ENCODE data around the gene KLHL29. TPM values are rescaled to one million over a fixed set of nuclear protein-coding genes. Genes with fewer than 3 reads are reported as not detected.

Gene KLHL29
- total RNA-seq, 3 donors from 2014 or later = 2.6 to 13.0 (median 5.5) TPM

GRCh38 chr2:23414106-23414505 is 29.1 kb downstream of the KLHL29 start:
- Histone ChIP-seq H3K9me3 (no peaks in the 10 kb centered on the region), H3K4me1 (ENCODE audit: low read depth) (no peaks in the 10 kb centered on the region)
- DNase-seq = no peak

GRCh38 chr2:23414871-23415270 is 29.9 kb downstream of the KLHL29 start:
- ATAC-seq (peak; percentile 10), DNase-seq (no peak)
- intact Hi-C loops (cut with DNase I, micrococcal nuclease) = no loop called here

More at GRCh38 chr2:23414106-23414505, 29.1 kb downstream of the KLHL29 start:
- TF ChIP-seq CTCF (IDR thresholded peaks at IDR 0.05) = no peak
- no peaks in the 10 kb centered on the region for H3K36me3 ChIP-seq (ENCODE audit: low read depth)
- no peak overlapping the region for H3K4me3 ChIP-seq
- ATAC-seq = no peak
- intact Hi-C loops (cut with DNase I, micrococcal nuclease) = no loop called here

GRCh38 chr2:23417310-23417709 is 32.3 kb downstream of the KLHL29 start:
- no peak overlapping the region for H3K4me3 ChIP-seq
- TF ChIP-seq CTCF (IDR thresholded peaks at IDR 0.05) = no peak
- H3K9me3 ChIP-seq = no peaks in the 10 kb centered on the region
- intact Hi-C loops (cut with DNase I, micrococcal nuclease) = no loop called here
- no peaks in the 10 kb centered on the region for H3K4me1 ChIP-seq (ENCODE audit: low read depth)
- no peak for ATAC-seq
- DNase-seq = no peak
- no peaks in the 10 kb centered on the region for H3K36me3 ChIP-seq (ENCODE audit: low read depth)

More at GRCh38 chr2:23414871-23415270, 29.9 kb downstream of the KLHL29 start:
- Histone ChIP-seq H3K4me3 (no peak overlapping the region), H3K36me3 (ENCODE audit: low read depth) (no peaks in the 10 kb centered on the region), H3K9me3 (no peaks in the 10 kb centered on the region), H3K4me1 (ENCODE audit: low read depth) (no peaks in the 10 kb centered on the region)
- TF ChIP-seq CTCF (IDR thresholded peaks at IDR 0.05) = no peak

- intact Hi-C loops (cut with DNase I, micrococcal nuclease) = no loop called here
- Histone ChIP-seq H3K4me1 (ENCODE audit: low read depth) (no peaks in the 10 kb centered on the region), H3K4me3 (no peak overlapping the region), H3K9me3 (no peaks in the 10 kb centered on the region), H3K36me3 (ENCODE audit: low read depth) (no peaks in the 10 kb centered on the region)
- ATAC-seq (no peak), DNase-seq (no peak)
- no peak for TF ChIP-seq CTCF (IDR thresholded peaks at IDR 0.05)
Measured at GRCh38 chr2:23418056-23418455, 33.1 kb downstream of the KLHL29 start.

GRCh38 chr2:23418461-23418911 is 33.5 kb downstream of the KLHL29 start:
- TF ChIP-seq CTCF (IDR thresholded peaks at IDR 0.05) = no peak
- intact Hi-C loops (cut with DNase I, micrococcal nuclease) = no loop called here
- ATAC-seq (peak; percentile 12), DNase-seq (no peak)
- H3K9me3 ChIP-seq = no peaks in the 10 kb centered on the region
- no peaks in the 10 kb centered on the region for H3K4me1 ChIP-seq (ENCODE audit: low read depth)
- H3K4me3 ChIP-seq = no peak overlapping the region
- no peaks in the 10 kb centered on the region for H3K36me3 ChIP-seq (ENCODE audit: low read depth)
